GM21529 (cell line): ENCODE measurements around the gene CARS2.

Experiments
- ATAC-seq: cut with Tn5 transposase; IDR thresholded peaks from one replicate; pipeline ENCODE4 v1.9.1; 2021; ENCODE audit not compliant: unreplicated experiment

The CARS2 gene

DNA sequence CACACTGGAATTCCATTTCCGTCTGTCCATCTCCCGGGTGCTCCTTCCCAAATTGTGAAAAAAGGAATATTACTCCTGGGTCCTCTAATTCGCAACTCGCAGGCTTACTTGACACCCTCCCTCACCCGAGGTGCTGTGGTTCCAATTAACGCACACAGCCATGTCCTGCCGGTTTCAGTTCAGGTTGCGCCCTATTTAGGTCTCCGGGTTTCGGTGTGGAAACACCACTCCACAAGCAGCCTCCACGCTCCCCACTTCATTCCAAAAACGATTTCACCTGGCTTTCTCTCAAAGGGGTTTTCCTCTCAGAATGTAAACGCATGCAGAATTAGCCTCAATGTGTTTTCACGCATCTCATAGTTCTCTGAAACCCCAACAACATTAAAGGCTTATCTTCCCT lies 52.6 kb downstream of the CARS2 start:
- ATAC-seq, result no peak

DNA sequence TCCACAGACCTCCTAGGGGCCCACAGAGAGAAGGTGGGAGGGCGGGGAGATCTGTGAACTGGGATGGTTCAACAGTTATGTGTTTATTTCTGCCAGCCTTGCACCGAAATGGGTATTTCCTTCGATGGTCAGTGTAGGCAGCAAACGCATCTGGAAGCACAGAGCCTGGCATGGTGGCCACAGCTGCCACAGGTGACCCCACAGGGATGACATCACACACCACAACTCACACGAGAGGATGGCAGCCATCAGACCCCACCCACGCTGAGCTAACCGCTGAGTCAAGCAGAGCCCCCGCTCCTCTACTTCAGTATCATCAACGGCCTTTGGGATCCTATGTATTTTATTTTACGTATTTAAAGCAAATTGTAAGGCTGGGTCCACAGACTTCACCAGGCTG lies 53.2 kb downstream of the CARS2 start:
- no peak for ATAC-seq

DNA sequence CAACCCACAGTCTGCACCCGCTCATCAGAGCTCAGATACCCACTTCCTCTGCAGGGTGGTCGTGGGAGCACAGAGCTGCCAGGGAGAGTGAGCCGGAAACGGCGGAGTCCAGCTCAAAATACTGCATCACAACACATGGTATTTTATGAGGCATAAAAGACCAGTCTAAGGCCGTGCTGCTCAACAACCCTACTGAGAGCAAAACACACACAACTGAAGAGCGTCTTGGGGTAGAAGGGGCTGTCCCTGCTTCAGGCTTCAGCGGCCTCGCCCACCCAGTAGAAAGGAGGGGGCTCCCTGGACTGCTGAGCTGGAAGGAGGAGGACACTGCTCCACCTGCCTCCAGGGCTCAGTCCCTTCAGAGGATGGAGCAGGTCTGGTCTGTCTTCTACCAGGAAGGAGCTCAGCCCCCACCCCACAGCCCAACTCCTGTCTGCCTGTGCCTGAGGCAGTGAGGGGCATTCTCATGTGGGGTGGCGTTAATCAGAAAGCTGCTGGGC lies 53.6 kb downstream of the CARS2 start:
- ATAC-seq, result no peak

DNA sequence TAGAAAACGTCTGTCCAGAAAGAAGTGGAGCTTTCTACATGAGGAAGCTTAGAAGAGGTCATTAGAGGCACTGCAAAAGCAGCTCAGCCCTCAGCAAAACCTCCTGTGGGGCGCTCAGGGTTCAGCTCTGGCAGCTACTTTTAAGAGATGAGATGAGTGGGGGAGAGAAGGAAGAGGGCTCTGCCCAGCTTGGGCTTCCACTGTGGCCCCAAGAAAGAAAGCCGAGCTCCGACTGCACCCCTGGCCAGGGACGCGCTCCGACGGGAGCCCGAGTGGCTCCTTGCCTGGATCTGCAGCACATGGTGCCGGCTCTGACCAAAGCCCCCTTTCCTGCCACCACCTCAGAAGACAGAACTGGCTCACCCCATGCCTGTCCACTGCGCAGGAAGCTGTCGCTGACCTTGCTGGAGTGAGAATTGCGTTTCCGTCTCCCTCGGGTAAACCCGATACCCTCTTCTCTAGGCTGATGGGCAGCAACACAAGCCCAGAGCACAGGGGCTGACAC lies 54.1 kb downstream of the CARS2 start:
- no peak for ATAC-seq

DNA sequence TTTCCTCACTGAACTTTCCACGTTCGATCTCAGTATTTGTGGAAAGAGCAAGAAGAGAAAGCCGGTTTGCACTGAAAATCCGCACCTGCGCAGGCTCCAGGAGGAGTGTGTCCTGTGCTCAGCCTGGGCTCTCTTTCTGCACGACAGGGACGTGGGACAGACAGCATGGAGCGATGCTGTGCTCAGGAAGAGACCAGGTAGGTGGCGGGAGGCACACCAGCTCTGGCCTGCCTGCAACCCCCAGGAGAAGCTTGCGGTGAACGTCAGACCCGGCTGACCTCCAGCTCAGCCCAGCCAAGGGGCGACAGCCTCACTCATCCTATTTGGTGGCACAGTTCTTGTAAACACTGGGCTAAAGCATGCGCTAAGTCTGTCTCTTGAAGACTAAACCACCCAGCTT lies 54.6 kb downstream of the CARS2 start:
- ATAC-seq, result no peak

DNA sequence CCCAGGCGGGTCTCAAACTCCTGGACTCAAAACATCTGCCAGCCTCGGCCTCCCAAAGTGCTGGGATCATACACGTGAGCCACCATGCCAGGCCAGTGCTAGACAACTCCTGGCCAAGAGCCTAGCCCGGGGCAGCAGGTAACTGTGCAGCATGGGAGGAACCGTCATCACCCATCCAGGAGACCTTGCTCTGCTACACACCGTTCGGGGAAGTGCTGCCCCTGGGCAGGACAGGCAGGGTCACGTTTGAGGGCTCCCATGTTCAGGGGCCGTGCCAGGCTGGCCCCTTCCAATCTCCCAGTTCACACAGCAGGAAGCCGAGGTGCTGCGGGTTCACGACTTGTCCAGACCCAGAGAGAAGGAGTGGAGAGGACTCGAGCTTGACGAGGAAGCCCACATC lies 55.5 kb downstream of the CARS2 start:
- no peak for ATAC-seq

DNA sequence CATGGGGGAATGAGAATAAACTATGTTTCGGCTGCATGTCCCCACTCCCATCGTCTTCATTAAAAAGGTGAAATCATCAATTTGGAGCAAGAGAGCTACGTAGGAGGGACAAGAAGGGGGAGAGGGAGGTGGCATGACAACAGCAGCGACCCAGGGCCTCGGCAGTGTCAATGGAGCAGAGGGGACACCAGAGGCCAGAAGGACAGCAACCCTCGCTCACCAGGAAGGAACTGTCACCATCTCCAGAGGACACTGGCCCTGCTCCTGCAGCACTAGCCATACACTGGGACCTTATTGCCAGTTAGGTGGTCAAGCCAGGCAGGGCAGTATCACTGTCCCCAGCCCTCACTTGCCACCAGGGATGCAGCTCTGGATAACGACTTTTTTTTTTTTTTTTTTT lies 56.4 kb downstream of the CARS2 start:
- ATAC-seq, result no peak

DNA sequence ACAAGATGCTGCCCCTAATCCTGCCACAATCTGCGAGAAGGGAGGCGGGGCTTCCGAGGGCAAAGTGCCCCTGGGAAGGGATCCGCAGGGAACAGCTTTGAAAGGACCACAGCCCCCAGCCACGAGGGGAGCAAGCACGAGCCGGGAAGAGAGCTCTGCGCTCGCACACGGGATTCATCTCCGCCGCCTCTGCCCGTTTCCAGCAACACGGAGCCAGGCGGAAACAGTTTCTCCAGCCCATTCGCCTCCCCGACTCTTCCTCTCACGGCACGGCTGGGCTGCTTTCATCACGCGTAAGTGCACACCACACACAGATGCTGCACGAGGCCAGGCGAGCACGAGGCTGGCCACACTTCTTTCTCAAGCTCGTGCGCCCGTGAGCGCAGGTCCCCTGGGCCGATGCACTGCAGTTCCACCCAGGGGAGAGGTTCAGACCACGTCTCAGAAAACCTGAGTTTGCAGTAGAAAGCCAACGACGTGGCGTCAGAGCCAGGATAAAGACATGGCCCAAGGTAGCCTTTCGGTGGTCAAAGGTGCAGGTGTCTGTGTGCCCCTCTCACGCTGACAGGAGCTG lies 57.0 kb downstream of the CARS2 start:
- no peak for ATAC-seq

DNA sequence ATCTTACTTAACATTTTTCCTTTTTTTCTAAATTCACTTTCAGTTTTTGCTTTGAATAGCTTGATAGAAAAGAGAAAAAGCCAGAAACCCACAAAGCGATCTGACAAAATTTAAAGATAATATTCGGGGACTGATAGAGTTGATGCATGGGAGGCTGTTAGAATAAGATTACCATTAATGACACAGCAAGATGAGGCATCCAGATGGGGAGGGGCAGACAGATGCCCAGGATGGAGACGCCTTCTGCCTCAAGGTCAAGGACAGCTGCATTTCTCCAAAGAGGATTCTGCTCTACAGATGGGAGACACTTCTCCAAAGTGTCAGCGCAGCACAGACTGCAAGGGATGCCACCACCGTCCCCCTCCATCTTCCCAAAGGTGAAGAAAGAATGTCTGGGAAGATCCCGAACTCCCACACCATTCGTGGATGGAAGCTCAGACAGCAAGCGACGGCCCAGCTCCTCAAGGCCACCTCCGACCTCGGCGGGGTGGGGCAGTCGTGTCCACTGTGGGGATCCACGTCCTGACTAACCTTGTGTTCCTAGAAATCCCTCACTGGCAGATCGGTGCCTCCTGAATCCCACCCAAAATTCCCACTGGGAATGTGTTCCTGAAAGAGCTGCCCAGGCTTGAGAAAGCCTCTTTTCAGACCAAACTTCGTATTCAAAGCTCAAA lies 57.6 kb downstream of the CARS2 start:
- ATAC-seq, result no peak

DNA sequence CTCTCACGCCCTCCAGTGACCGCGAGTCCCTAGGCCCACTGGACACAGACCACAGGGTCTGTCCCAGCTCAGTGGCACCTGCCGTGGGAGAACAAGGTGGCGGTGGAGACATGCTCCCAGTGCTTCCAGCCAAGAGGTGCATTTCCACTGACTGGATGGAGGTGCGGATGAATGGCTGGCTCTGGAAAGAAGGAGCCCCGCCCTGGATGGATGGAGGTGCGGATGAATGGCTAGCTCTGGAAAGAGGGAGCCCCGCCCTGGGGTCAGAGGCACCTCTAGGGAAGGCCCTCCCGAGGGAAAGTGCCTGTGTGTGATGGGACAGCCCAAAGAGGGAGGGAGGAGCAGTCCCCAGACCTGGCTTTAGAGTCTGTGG lies 58.6 kb downstream of the CARS2 start:
- ATAC-seq, result no peak

DNA sequence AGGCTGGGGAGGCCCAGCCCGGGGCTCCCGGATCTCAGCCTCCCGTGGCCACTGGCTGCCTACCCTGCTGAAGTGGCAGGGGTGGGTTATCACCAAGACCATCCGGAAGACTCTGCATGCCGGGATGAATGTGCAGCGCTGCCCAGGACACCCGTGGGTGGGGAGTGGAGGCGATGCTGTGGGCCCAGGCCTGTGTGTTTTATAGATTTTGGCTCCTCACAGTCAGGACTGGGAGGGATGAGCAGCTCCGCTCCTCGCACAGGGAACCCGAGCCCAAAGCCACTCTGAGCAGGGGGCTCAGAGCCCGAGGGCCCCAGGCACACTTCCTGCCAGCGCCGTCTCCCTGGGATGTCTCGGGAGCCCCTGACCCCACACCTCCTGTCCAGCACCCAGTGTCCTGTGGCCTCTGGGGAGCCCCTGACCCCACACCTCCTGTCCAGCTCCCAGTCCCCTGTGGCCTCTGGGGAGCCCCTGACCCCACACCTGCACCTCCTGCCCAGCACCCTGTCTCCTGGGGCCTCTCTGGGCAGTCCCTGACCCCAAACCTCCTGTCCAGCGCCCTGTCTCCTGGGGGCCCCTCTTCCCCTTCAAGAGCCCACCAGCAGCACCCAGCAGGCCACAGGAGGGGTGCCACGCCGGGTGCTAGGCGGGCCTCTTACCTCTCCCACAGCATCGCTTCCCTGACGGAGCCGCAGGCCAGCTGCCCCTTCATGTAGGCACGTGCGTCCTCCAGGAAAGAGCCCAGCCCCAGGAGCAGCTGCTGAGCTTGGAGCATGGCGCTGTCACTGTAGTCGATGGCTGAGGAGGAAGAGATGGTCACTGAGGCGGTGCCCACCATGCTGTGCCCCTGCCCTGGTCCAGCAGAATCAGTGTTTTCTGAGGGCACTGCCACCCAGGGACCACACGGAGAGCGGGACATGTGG lies 59.2 kb downstream of the CARS2 start:
- no peak for ATAC-seq

DNA sequence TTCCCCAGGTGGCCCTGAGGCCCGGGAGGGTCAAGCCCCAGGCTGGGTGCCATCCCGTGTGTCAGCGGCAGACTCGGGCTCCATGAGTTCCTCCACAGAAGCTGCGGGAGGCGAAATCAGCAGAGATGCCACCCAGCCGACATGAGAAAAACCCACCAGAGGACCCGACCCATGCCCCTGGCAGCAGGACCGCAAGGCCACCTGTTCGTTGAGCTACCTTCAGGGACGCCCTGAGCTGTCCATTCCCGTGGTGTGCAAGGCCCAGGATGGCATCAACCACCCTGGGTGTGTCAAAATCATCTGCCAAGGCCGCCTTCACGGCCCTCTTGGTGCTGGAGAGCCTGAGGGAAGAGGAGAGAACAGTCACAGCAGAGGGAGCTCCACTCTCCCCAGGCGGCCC lies 60.2 kb downstream of the CARS2 start:
- ATAC-seq, result no peak

DNA sequence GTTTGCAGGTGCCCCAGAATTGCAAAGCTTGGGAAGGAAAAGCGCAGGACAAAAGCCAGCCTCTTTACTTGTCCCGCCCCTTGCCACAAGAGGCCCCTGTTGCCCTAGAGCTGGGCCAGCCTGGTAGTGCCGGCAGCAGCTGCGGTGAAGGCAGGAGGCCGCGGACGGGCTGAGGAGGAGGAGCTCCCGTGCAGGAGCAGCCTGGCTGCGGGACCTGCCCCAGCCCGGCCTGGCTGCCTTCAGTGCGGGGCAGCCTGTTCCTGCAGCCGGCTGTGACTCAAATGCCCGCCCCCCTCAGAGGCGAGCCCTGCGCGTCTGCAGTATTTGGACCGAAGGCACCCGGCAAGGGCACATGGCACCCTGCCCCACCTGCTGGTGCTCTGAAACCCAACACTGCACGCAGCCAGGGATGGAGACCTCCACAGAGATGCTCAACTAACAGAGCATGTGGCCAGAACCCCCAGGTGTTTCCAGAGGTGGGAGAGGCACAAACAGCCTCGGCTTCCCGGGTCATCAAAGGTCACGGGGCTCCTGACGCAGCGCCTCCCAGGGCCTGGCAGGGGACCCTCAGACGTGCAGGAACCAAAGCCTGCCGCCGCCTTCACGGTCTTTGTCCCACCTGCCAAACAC lies 60.9 kb downstream of the CARS2 start:
- peak; percentile 81 for ATAC-seq

DNA sequence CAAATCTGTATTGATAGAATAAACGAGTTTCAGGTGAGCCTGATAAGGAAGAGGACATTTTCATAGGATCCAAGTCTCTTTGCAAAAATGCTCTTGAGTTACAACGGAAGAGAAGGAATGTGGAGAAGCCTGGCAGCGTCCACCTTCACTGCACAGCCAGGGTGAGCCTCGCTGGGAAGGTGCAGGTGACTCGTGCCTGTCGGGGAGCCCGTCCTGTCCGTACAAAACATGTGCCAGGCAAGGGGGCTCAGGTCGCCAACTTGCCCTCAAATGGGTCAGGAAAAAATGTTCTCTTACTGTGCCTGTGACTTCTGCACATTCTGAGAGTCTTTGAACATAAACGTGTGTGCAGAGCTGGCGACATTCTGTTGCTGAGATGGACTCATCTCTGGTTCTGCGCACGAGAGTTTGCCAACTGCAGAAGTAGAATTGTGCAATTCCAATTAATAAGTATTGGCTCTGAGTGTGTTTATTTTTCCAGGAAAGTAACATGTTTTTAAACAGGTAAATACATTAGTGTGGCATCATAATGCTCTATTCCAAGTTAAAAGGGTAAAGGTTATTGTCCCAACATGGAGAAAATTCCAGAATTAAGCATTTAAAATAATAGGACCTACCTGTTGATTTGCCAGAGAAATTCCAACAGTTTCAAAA lies 62.0 kb downstream of the CARS2 start:
- ATAC-seq, result no peak

DNA sequence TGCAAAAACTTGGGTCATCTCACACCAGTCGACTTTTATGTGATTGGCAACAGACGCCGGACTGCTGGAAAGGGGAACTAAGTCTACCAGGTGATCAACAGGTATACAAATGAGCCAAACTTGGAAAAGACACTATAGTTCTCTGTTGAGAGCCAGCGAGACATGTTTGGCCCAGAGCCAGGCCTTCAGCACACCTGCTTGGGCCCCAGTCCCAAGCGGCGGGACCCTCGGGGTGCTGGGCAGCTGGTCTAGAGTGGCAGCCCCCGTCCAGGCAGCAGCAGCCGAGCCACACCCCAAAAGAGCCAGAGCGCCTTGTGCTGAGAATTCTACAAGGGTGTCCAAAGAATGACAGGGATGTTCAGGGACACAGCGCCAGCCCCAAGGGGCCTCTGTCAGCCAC lies 62.6 kb downstream of the CARS2 start:
- ATAC-seq, result no peak

DNA sequence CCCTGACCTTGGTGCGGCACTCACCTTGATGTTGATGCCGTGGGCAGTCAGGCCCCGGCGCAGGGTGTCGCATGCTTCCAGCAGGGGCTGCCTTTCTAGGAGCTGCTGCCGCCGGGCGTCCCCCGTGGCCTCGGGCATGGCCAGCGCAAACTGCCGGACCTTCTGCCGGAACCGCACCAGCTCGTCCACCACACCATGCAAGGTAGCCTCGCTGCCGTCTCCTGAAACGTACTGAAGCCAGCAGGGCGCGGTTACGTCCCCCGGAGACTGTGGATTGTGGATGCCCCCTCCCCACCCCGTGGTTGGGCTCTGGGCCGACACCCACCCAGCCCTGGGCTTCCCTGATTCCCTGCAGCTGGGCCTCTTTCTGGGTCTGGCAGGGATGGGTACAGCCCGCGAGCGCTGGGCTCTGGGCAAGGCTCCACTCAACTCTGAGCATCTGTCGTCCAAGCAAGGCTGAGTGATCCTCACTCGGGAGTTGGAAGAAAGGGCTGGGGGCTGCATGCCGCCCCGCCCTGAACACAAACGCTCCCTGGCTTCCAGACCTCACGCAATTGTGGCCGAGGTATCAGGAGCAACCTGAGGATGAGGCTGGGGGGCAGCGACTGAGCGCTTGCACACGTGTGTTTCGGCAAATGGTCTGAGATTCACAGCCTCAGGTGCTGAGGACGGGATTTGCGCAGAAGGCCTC lies 63.5 kb downstream of the CARS2 start:
- ATAC-seq, result no peak

DNA sequence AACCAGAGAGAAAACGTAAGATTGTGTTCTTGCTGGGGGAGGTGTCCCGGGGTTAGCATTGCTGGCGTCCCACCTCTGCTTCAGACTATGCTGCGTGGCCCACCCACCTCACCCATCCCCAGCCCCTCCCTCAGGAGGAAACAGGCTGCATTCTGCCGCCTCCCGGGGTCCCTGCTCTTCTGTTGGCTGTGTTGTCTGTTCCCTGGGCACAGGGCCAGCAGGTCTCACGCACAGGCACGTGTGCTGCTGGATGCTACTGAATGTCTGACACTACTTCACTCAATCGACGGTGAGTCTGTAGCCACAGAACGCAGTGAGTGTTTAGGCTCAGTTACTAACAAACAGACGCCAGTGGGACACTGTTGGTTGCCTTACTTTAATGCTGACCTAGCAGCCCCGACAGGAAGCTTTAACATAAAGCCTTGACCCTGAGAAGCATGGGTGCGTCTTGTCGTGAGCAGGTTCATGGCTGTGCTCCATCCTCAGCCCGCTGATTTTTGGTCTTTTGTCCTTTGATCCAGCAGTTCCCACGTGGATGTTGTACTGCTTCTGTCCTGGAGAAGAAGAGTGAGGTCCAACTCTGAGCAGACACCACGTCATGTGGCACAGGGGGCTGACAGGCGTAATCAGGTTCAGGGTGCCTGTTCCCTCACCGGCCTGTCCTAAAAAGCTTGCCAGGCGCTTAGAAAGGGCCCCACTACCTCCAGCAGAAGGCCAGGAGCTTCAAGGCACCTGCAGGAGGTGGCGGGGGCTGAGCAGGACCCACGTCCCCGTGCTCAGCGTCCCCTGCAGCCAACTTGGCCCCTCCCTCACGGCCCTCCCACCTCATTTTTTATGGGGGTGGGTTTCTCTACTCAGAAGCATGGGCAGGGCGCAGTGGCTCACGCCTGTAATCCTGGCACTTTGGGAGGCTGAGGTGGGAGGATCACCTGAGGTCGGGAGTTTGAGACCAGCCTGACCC lies 64.6 kb downstream of the CARS2 start:
- ATAC-seq, result no peak

DNA sequence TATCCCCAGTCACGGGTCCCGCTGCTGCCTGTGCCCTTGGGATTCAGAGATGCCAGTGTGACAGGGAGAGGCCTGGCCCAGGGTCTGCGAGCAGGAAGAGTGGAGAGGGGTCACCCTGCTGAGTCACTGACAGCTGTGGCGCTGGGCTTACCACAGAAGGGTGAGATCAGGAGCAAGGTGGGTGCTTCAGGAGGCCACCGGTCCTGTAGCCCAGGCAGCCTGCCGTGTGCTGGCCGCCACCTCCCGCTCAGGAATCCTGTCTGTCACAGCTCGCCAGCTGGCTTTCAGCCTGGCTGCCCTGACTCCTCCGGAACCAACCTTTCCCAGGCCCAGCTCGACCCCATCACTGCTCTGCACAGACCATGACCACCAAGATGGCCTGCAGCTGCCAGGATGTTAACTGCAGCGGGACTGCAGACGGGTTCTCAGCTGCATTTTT lies 65.3 kb downstream of the CARS2 start:
- ATAC-seq, result no peak

DNA sequence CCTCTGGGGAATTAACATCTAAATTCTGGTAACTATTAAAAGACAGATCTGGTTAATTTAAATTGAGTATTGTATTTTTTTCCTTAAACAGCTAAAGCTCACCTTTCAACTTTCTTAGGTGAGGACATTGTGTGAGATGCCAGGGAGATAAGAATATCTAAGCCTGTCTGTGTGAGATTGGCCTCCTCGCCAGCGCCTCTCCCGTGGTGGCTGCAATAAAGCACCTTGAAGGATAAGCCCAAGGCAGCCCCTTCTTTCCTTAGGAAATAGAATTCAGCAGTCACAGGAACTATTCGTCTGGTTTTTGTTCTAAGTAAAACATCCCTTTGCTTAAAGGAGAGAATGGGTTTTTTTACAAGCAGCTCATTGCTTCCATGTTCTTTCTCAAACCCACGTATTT lies 66.0 kb downstream of the CARS2 start:
- no peak for ATAC-seq
